ENCODE measurements around the gene GLP2R. TPM values are rescaled to one million over a fixed set of nuclear protein-coding genes. Genes with fewer than 3 reads are reported as not detected.

GLP2R gene
- total and polyA plus RNA-seq, 4 experiments from 2014 or later: not detected

DNA sequence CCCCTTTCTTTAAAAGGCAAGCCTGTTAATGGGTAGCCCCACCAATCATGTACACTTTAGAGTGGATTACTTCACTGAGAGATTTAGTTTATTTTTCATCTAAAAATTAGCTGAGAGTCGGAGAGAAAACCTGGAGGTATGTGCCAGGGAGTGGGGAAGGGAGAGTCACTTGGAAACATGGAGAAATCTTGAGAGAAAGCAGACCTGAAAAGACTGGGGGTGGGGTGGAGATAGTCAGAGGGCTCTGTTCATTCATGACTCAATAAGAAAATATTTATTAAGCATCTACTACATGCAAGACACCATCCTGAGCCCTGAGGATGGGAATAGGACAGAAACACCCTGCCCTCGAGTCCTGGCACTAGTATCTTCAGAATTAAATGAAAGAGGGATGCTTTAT, 106.8 kb downstream of the GLP2R start:
- POLR2A ChIA-PET (ENCODE audit: partially characterized antibody): no interaction called here
- H3K4me3 ChIP-seq (ENCODE audit: low read length in 2 of 2): no peak overlapping the region
- CTCF ChIA-PET (ENCODE audit: partially characterized antibody): no interaction called here
- no peaks in the 10 kb centered on the region for H3K4me1 Mint-ChIP-seq
- H3K27ac ChIP-seq (ENCODE audit: low read depth, low read length): no peak overlapping the region
- H3K4me1 ChIP-seq (ENCODE audit: insufficient read depth, low read length): no peaks in the 10 kb centered on the region
- H3K36me3 ChIP-seq (ENCODE audit: insufficient read depth, low read length): no peaks in the 10 kb centered on the region
- H3K36me3 Mint-ChIP-seq: no peaks in the 10 kb centered on the region
- no peak overlapping the region for H3K27ac Mint-ChIP-seq
- peaks cover 1 to 3% of the 10 kb centered on the region in 2 donors for H3K27me3 Mint-ChIP-seq
- intact Hi-C loops (cut with micrococcal nuclease): no loop called here
- H3K9me3 ChIP-seq (ENCODE audit: control insufficient read depth in 1 of 2, low read length in 2 of 2): no peaks in the 10 kb centered on the region
- DNase-seq: no peak
- no peak overlapping the region for H3K4me3 Mint-ChIP-seq
- peaks cover 0 to 2% (median 0%) of the 10 kb centered on the region in 8 donors for H3K9me3 Mint-ChIP-seq
- no peaks in the 10 kb centered on the region for H3K27me3 ChIP-seq (ENCODE audit: insufficient read depth, low read length)

GRCh38 chr17:9934331-9934730, 108.6 kb downstream of the GLP2R start:
- Mint-ChIP-seq H3K27ac (no peak overlapping the region), H3K4me1 (no peaks in the 10 kb centered on the region), H3K36me3 (no peaks in the 10 kb centered on the region), H3K27me3 (peaks cover 1 to 3% of the 10 kb centered on the region in 2 donors), H3K9me3 (peaks cover 0 to 10% (median 5%) of the 10 kb centered on the region in 8 donors), H3K4me3 (no peak overlapping the region)
- no peak overlapping the region for H3K27ac ChIP-seq (ENCODE audit: low read depth, low read length)
- intact Hi-C loops (cut with micrococcal nuclease): no loop called here
- no peaks in the 10 kb centered on the region for H3K4me1 ChIP-seq (ENCODE audit: insufficient read depth, low read length)
- ChIA-PET CTCF (ENCODE audit: partially characterized antibody) (interaction anchor here (0.7 to 2.3 kb wide), 4 partner anchors 9 to 1876 kb away, joined by 3 to 5 read pairs (median 4); no protein-coding TSS in a partner anchor), POLR2A (ENCODE audit: partially characterized antibody) (no interaction called here)
- no peaks in the 10 kb centered on the region for H3K9me3 ChIP-seq (ENCODE audit: control insufficient read depth in 1 of 2, low read length in 2 of 2)
- no peak for DNase-seq
- no peak overlapping the region for H3K4me3 ChIP-seq (ENCODE audit: low read length in 2 of 2)
- no peaks in the 10 kb centered on the region for H3K27me3 ChIP-seq (ENCODE audit: insufficient read depth, low read length)
- no peaks in the 10 kb centered on the region for H3K36me3 ChIP-seq (ENCODE audit: insufficient read depth, low read length)

GRCh38 chr17:9935408-9935807, 109.7 kb downstream of the GLP2R start:
- POLR2A ChIA-PET (ENCODE audit: partially characterized antibody): no interaction called here
- no peaks in the 10 kb centered on the region for H3K9me3 ChIP-seq (ENCODE audit: control insufficient read depth in 1 of 2, low read length in 2 of 2)
- H3K27me3 ChIP-seq (ENCODE audit: insufficient read depth, low read length): no peaks in the 10 kb centered on the region
- no peaks in the 10 kb centered on the region for H3K4me1 ChIP-seq (ENCODE audit: insufficient read depth, low read length)
- no peak overlapping the region for H3K4me3 Mint-ChIP-seq
- no peak for DNase-seq
- no peaks in the 10 kb centered on the region for H3K36me3 ChIP-seq (ENCODE audit: insufficient read depth, low read length)
- intact Hi-C loops (cut with micrococcal nuclease): no loop called here
- peaks cover 0 to 3% of the 10 kb centered on the region in 2 donors for H3K36me3 Mint-ChIP-seq
- peaks cover 0 to 1% of the 10 kb centered on the region in 2 donors for H3K27me3 Mint-ChIP-seq
- no peak overlapping the region for H3K27ac Mint-ChIP-seq
- no peak overlapping the region for H3K27ac ChIP-seq (ENCODE audit: low read depth, low read length)
- CTCF ChIA-PET (ENCODE audit: partially characterized antibody): interaction anchor here (1.0 to 2.3 kb wide), 2 partner anchors 10 to 52 kb away, joined by 3 to 5 read pairs; no protein-coding TSS in a partner anchor
- H3K4me1 Mint-ChIP-seq: no peaks in the 10 kb centered on the region
- H3K9me3 Mint-ChIP-seq: peaks cover 0 to 10% (median 5%) of the 10 kb centered on the region in 8 donors
- H3K4me3 ChIP-seq (ENCODE audit: low read length in 2 of 2): no peak overlapping the region

DNA sequence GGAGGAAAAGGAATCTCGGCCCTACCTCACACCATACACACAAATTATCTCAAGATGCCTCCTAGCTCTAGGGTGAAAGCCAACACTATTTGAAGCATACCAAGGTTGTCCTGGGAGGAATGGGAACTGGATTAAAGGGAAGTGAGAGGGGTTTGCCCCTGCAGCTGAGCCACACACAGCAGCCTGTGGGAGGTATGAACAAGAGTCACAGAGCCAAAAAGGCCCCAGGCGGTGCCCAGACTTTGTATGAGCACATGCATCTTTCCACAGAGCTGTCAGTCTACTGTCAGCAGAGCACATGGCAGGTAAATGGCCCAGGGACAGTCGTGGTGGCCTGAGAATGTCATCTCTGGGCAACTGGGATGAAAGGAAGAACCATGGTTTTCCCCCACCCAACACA, 110.4 kb downstream of the GLP2R start:
- no peak overlapping the region for H3K27ac Mint-ChIP-seq
- Histone ChIP-seq H3K4me1 (ENCODE audit: insufficient read depth, low read length) (no peaks in the 10 kb centered on the region), H3K9me3 (ENCODE audit: control insufficient read depth in 1 of 2, low read length in 2 of 2) (no peaks in the 10 kb centered on the region), H3K27me3 (ENCODE audit: insufficient read depth, low read length) (no peaks in the 10 kb centered on the region), H3K36me3 (ENCODE audit: insufficient read depth, low read length) (no peaks in the 10 kb centered on the region), H3K27ac (ENCODE audit: low read depth, low read length) (no peak overlapping the region), H3K4me3 (ENCODE audit: low read length in 2 of 2) (no peak overlapping the region)
- ChIA-PET CTCF (ENCODE audit: partially characterized antibody) (interaction anchor here (0.6 to 2.3 kb wide), 2 partner anchors 51 to 277 kb away, joined by 4 to 5 read pairs; no protein-coding TSS in a partner anchor), POLR2A (ENCODE audit: partially characterized antibody) (no interaction called here)
- H3K4me1 Mint-ChIP-seq: no peaks in the 10 kb centered on the region
- H3K9me3 Mint-ChIP-seq: peaks cover 0 to 10% (median 5%) of the 10 kb centered on the region in 8 donors
- no peak overlapping the region for H3K4me3 Mint-ChIP-seq
- H3K36me3 Mint-ChIP-seq: peaks cover 0 to 3% of the 10 kb centered on the region in 2 donors
- intact Hi-C loops (cut with micrococcal nuclease): no loop called here
- peaks cover 0 to 1% of the 10 kb centered on the region in 2 donors for H3K27me3 Mint-ChIP-seq
- no peak for DNase-seq

DNA sequence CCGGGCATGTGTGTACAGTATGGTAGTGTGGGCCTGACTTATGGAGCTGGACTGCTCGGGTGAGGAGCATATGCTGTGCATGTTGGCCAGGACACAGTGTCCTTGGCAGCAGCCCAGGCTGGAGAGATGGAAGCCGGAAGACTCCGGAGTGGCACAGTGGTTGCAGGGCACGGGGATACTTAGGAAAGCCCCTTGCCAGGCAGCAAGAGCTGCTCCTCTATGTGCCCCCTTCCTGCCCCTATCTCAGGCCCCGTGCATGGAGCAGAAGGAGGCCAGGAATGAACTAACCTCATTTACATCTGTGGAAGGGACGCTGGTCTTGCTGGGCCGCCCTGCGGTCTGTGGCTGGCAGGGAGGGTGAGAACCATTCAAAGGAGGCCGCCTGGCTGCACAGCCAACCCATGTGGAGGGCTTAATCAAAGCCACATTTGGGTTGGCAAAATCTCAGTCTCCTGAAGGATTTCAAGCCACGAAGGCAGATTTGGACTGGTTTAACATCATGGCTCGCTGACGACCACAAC, 111.6 kb downstream of the GLP2R start:
- H3K4me3 ChIP-seq (ENCODE audit: low read length in 2 of 2): no peak overlapping the region
- intact Hi-C loops (cut with micrococcal nuclease): no loop called here
- no peak for DNase-seq
- H3K36me3 Mint-ChIP-seq: peaks cover 0 to 3% of the 10 kb centered on the region in 2 donors
- ChIA-PET CTCF (ENCODE audit: partially characterized antibody) (interaction anchor here (1.0 kb wide), 1 partner anchor 12 kb away, joined by 4 read pairs; no protein-coding TSS in a partner anchor), POLR2A (ENCODE audit: partially characterized antibody) (no interaction called here)
- H3K27ac ChIP-seq (ENCODE audit: low read depth, low read length): no peak overlapping the region
- no peaks in the 10 kb centered on the region for H3K4me1 ChIP-seq (ENCODE audit: insufficient read depth, low read length)
- H3K4me1 Mint-ChIP-seq: no peaks in the 10 kb centered on the region
- no peak overlapping the region for H3K4me3 Mint-ChIP-seq
- H3K9me3 ChIP-seq (ENCODE audit: control insufficient read depth in 1 of 2, low read length in 2 of 2): no peaks in the 10 kb centered on the region
- H3K27ac Mint-ChIP-seq: no peak overlapping the region
- peaks cover 0 to 2% of the 10 kb centered on the region in 2 donors for H3K27me3 Mint-ChIP-seq
- H3K36me3 ChIP-seq (ENCODE audit: insufficient read depth, low read length): no peaks in the 10 kb centered on the region
- no peaks in the 10 kb centered on the region for H3K27me3 ChIP-seq (ENCODE audit: insufficient read depth, low read length)
- H3K9me3 Mint-ChIP-seq: peaks cover 0 to 10% (median 5%) of the 10 kb centered on the region in 8 donors

GRCh38 chr17:9937901-9938300, 112.2 kb downstream of the GLP2R start:
- POLR2A ChIA-PET (ENCODE audit: partially characterized antibody): no interaction called here
- H3K4me1 Mint-ChIP-seq: no peaks in the 10 kb centered on the region

GRCh38 chr17:9938764-9939163, 113.0 kb downstream of the GLP2R start:
- H3K27me3 ChIP-seq (ENCODE audit: insufficient read depth, low read length): no peaks in the 10 kb centered on the region
- H3K9me3 ChIP-seq (ENCODE audit: control insufficient read depth in 1 of 2, low read length in 2 of 2): no peaks in the 10 kb centered on the region
- H3K36me3 Mint-ChIP-seq: peaks cover 0 to 5% of the 10 kb centered on the region in 2 donors
- no peak overlapping the region for H3K27ac Mint-ChIP-seq
- H3K4me3 Mint-ChIP-seq: no peak overlapping the region
- ChIA-PET POLR2A (ENCODE audit: partially characterized antibody) (no interaction called here), CTCF (ENCODE audit: partially characterized antibody) (no interaction called here)
- H3K4me3 ChIP-seq (ENCODE audit: low read length in 2 of 2): no peak overlapping the region
- no peaks in the 10 kb centered on the region for H3K36me3 ChIP-seq (ENCODE audit: insufficient read depth, low read length)
- H3K9me3 Mint-ChIP-seq: peaks cover 0 to 10% (median 5%) of the 10 kb centered on the region in 8 donors
- H3K4me1 Mint-ChIP-seq: no peaks in the 10 kb centered on the region
- H3K4me1 ChIP-seq (ENCODE audit: insufficient read depth, low read length): no peaks in the 10 kb centered on the region
- H3K27ac ChIP-seq (ENCODE audit: low read depth, low read length): no peak overlapping the region
- DNase-seq: no peak
- intact Hi-C loops (cut with micrococcal nuclease): no loop called here
- peaks cover 0 to 2% of the 10 kb centered on the region in 2 donors for H3K27me3 Mint-ChIP-seq

More at GRCh38 chr17:9937901-9938300, 112.2 kb downstream of the GLP2R start:
- Mint-ChIP-seq H3K4me3 (no peak overlapping the region), H3K27ac (no peak overlapping the region), H3K36me3 (peaks cover 0 to 5% of the 10 kb centered on the region in 2 donors), H3K9me3 (peaks cover 0 to 10% (median 5%) of the 10 kb centered on the region in 8 donors), H3K27me3 (peaks cover 0 to 2% of the 10 kb centered on the region in 2 donors)
- CTCF ChIA-PET (ENCODE audit: partially characterized antibody): no interaction called here
- DNase-seq: no peak
- Histone ChIP-seq H3K36me3 (ENCODE audit: insufficient read depth, low read length) (no peaks in the 10 kb centered on the region), H3K4me3 (ENCODE audit: low read length in 2 of 2) (no peak overlapping the region), H3K9me3 (ENCODE audit: control insufficient read depth in 1 of 2, low read length in 2 of 2) (no peaks in the 10 kb centered on the region), H3K27me3 (ENCODE audit: insufficient read depth, low read length) (no peaks in the 10 kb centered on the region), H3K4me1 (ENCODE audit: insufficient read depth, low read length) (no peaks in the 10 kb centered on the region), H3K27ac (ENCODE audit: low read depth, low read length) (no peak overlapping the region)
- intact Hi-C loops (cut with micrococcal nuclease): no loop called here

Measured in CD4-positive, alpha-beta memory T cell (primary cell).